Mammary epithelial cell (primary cell): Measurements from ENCODE around the gene ASPG.

Experiments
- CTCF ChIP-seq, 2 donors: IDR thresholded peaks in 1 of 2; conservative IDR thresholded peaks in 1 of 2; 2 replicates each; pipeline ENCODE4 v1.5.1; 2011 to 2012; ENCODE audit warnings: inconsistent platforms in 2 of 2, low read length in 2 of 2, mild to moderate bottlenecking in 2 of 2, control low read depth in 1 of 2, low read depth in 1 of 2; ENCODE audit not compliant: insufficient read depth in 1 of 2; ENCODE audit errors: extremely low read depth in 1 of 2
- EZH2 ChIP-seq: IDR thresholded peaks from 2 replicates; pipeline ENCODE4 v1.6.1; 2012; ENCODE audit warnings: low read length, inconsistent platforms, borderline replicate concordance

DNA sequence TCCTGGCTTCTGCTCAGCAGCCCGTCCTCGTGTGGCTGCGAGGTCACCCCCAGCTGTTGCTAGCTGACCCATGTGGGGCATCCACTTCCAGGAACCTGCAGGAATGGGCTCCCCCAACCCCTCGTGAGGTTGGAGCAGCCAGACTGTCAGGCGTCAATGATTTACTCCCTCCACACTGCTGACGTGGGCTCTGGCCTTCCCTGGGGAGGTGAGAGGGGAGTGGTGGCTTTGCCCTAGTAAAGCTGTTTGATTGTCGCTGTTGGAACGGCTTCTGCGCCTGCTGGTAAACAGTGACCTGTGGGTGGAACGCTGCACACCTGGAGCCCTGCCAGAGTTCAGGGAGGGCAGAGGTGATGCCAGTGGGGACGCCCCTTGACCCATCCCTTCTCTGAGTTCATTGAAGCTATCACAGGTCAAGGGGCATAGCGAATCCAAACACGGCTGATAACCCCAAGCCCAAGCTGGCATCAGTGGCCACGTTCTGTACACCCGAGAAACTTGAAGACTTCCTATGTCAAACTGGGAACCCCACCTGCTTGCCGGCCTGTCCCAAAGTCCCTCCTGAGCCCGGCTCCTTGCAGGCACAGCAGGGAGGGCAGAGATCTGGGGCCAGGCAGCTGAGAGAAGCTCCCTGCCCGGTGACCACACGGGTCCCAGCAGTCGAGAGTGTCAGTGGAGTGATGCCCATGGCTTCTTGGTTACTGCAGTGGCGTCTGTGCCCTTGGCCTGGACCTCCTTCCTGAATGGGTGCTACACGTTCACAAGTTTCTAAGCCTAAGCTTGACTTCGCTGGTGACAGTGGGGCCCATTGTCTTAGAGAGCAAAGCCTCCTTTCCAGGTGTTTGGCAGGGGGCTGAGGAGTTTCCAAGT is 2.7 kb downstream of the ASPG start:
- TF ChIP-seq CTCF (conservative IDR thresholded peaks at IDR 0.05 in 1 of 2, IDR thresholded peaks at IDR 0.05 in 1 of 2; ENCODE audit: extremely low read depth in 1 of 2, insufficient read depth in 1 of 2, low read depth in 1 of 2, low read length in 2 of 2) (no peak), EZH2 (no peak)
